Epithelial cell of proximal tubule (primary cell): ENCODE results near the gene STOML1. TPM values are rescaled to one million over a fixed set of nuclear protein-coding genes. Genes with fewer than 3 reads are reported as not detected.

Experiments
- DNase-seq: peaks from one replicate; pipeline ENCODE4 v3.0.0-alpha.2; 2011; ENCODE audit warnings: low read depth
- H3K4me3 ChIP-seq: 2 replicates; pipeline ENCODE4 v1.5.1; 2011; ENCODE audit warnings: low read depth, mild to moderate bottlenecking, low read length
- total RNA-seq: library from RNA; depleted of rRNA; stranded (reverse); fragments of >200 nt; gene quantifications from 2 replicates; pipeline ENCODE4 v1.2.3, GENCODE V29; 2015
- TF ChIP-seq, protein P1 (sequence below): conservative IDR thresholded peaks from 2 replicates; pipeline ENCODE4 v1.5.1; 2012; ENCODE audit warnings: low read depth, mild to moderate bottlenecking, low read length

Gene STOML1
- total RNA-seq, 1 donor from 2014 or later = 13.5 TPM

DNA sequence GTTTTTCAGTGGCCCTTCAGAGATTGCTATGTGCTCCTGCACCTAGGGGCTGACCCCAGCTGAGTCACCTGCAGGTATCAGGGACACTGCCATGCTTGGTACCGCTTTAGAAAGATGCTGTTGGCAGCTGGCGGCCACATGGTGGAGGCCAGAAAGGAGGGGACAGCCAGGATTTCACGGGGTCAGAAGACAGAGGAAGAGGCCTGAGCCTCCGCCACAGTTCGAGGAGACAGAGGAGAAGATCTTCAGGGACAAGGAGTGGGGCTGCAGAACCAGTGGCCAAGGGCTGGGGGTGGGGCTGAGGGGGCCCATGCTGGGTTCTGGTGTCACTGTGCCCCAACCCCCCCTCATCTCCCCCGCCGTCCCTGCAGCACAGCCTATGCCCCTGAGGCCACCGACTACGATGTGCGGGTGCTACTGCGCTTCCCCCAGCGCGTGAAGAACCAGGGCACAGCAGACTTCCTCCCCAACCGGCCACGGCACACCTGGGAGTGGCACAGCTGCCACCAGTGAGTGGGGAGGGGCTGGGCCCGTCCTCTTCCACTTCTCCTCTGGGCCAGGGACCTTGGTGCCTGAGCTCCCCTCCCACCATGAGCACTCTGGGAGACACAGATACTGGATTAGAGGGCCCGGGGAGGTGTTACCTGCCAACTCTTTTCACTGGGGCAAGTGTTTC, 45.9 kb downstream of the STOML1 start:
- H3K4me3 ChIP-seq = no peak overlapping the region
- no peak for DNase-seq
- TF ChIP-seq, protein P1, sequence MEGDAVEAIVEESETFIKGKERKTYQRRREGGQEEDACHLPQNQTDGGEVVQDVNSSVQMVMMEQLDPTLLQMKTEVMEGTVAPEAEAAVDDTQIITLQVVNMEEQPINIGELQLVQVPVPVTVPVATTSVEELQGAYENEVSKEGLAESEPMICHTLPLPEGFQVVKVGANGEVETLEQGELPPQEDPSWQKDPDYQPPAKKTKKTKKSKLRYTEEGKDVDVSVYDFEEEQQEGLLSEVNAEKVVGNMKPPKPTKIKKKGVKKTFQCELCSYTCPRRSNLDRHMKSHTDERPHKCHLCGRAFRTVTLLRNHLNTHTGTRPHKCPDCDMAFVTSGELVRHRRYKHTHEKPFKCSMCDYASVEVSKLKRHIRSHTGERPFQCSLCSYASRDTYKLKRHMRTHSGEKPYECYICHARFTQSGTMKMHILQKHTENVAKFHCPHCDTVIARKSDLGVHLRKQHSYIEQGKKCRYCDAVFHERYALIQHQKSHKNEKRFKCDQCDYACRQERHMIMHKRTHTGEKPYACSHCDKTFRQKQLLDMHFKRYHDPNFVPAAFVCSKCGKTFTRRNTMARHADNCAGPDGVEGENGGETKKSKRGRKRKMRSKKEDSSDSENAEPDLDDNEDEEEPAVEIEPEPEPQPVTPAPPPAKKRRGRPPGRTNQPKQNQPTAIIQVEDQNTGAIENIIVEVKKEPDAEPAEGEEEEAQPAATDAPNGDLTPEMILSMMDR = no peak

DNA sequence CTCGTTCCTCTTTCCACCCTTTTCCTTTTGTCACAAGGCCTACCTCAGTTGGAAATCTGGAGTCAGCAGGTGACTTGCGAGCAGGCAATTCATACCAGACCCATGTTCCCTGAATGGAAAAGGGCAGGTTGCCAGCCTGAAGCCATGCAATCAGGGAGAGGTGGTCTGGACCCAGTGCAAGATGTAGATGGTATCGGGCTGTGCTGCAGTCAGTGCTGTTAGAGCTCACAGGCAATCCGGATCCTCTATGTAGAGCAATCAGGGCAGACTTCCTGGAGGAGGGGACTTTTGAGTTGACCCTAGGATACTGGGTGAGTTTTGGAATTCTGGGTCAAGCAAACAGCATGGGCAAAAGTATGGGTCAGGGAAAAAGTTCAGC, 47.0 kb downstream of the STOML1 start:
- TF ChIP-seq, protein P1 = no peak
- no peak overlapping the region for H3K4me3 ChIP-seq
- no peak for DNase-seq

DNA sequence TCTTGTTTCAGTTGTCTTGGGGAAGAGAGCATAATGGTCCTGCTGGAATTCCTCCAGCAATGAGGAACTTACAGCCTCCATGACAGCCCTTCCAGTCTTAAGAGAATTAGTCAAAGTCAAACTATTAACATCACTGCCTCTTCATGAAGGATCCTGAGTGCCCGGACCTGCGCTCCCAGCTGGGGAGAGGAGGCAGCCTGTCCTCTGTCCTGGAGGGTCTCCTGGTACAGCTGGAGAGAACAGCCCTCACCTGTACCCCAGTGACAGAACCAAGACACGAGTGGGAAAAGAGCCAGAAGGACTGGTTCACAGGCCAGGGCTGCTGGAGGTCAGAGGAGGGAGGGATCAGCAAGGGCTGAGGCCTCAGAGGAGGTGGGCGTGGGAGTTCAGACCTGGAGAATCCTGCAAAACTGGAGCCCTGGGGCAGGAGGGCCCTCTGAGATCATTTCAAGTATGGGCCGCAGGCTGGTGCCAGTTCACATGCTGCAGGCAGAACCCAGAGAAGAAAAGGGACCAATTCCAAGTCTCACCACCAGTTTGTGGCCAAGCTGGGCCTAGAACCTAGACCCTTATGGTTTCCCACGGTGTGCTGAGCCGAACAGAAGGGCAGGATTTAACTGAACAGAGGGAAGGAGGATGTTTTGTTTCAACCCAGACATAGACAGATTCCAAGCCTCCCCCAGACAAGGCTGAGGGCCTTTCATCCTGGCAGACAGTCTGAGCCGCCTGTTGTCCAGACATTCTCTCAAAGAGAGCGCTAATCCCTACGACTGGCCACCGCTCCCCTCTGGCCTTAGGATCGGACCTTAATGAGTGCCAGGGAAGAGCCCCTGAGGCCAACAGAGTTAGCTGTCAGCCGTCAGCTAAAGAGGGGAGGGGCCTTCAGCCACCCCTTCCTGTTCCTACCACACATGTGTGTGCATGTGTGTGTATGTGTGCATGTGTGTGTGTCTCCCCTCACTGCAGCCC, 47.6 kb downstream of the STOML1 start:
- H3K4me3 ChIP-seq = no peak overlapping the region
- TF ChIP-seq, protein P1 = no peak
- DNase-seq = no peak

DNA sequence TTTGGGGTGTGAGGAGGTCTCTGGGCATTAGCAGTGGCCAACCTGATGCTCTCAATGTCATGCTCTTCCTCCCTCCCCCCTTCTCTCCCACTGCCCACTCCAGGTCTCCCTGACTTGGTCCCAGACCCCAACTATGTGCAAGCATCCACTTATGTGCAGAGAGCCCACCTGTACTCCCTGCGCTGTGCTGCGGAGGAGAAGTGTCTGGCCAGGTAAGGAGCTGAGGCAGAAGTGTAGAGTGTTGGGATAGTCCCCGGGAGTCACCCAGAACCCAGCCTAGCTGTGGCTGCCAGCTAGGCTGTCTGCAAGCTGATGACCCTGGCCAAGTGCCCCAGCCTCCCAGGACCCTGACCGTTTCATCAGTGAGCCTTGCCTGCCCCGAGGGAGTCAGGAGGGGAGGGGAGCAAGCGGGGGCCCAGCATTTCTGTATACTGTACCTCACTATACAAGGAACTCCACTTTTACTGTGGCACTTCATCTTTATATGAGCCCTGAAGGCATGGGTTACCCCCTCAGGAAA, 49.3 kb downstream of the STOML1 start:
- no peak for DNase-seq
- TF ChIP-seq, protein P1 = no peak
- no peak overlapping the region for H3K4me3 ChIP-seq

DNA sequence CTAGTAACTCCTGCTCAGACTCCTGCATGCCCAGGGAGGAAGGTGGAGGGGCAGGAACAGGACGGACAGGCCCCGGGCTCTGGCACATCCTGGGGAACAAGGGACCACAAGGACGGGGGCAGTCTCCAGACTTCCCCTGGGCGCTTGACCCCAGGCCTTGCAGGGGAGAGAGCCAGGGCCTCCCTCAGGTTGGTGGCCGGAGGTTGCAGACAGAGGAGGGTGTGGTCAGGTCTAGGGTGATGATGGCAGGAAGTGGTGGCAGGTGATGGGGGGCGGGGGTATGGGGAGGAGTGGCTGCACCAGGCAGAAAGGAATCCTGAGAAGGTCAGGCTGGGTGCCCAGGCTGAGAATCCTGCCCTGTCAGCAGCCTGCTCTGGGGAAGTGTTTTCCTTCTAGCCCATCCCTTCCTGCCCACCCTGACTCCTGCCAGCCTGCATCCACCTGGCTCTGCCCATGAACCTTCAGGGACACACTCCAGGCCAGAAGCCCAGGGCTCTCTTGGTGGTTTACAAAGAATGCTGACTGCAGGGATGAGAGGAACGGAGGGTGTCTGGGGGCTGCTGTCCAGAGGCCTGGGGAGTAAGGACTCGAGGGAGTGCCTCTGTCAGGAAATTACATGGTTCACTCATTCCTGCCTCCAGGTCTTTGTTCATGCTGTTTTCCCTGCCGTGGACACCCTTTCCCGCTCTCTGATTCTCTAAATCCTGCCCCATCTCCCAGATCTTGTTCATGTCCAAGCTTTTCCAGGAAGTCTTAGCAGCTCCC, 50.0 kb downstream of the STOML1 start:
- TF ChIP-seq, protein P1 = no peak
- no peak overlapping the region for H3K4me3 ChIP-seq
- DNase-seq = no peak

DNA sequence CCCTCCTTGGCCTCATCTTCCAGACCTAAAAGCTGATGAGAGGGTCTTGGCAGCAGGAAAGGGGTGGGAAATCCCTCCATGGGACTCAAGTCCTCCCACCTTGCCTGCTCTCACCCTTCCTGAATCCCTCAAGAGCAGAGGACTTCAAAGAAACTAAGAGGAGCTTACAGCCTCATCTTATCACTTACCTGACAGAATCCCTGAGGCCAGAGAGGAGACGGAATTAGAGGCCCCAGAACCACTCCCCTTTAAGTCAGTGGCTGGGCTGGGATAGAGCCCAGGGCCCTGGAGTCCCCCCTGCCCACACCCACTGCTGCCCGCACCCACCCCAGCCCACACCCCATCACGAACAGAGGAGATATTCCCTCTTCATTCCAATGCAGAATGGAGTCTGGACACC, 50.6 kb downstream of the STOML1 start:
- DNase-seq = no peak
- no peak overlapping the region for H3K4me3 ChIP-seq
- TF ChIP-seq, protein P1 = no peak
